Gastroesophageal sphincter (tissue), 2 donors: ENCODE data around the gene EFHC1.

Source experiments
- EP300 ChIP-seq: sonication (generic); formaldehyde crosslinking; IDR thresholded peaks from one replicate; pipeline ENCODE4 v1.6.1; 2017; ENCODE audit warnings: antibody characterized with exemption, mild to moderate bottlenecking
- POLR2A ChIP-seq, 2 donors: fragments of 450-650 bp; IDR thresholded peaks; one replicate each; pipeline ENCODE4 v1.6.1; 2017; ENCODE audit warnings: antibody characterized with exemption in 2 of 2, mild to moderate bottlenecking in 2 of 2, moderate library complexity in 1 of 2
- POLR2AphosphoS5 ChIP-seq: sonication (generic); formaldehyde crosslinking; IDR thresholded peaks from one replicate; pipeline ENCODE4 v1.6.1; 2017; ENCODE audit warnings: antibody characterized with exemption

DNA sequence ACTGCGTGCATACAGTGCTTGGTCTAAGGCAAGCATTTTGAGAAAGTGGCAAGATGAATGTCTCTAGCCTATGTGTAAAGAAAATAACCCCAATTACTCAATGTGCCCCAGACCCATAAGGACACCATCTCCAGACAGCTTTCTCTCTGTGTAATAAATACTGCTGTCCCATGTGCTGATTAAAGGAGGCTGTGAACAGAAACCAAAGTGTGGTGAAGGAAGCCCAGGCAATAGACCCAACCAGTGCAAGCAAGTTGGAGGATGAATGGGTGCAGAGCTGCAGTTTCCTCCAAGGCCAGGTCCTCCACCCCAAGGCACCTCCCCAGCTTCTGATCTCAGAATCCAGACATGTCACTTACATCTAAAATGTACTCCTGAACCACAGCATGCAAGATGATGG lies 96.1 kb downstream of the EFHC1 start:
- no peak for TF ChIP-seq POLR2A (IDR thresholded peaks at IDR 0.05)
- TF ChIP-seq POLR2AphosphoS5: no peak
- TF ChIP-seq EP300: no peak
